Measurements from ENCODE around the gene UNK. TPM values are rescaled to one million over a fixed set of nuclear protein-coding genes. Genes with fewer than 3 reads are reported as not detected.
A peak's percentile ranks its signal among the peaks of the same experiment; 100 is the strongest.

The UNK gene
- total RNA-seq, 2 experiments from 2014 or later: 33.7 to 36.1 TPM

GRCh38 chr17:75844530-75845057 lies 60.0 kb downstream of the UNK start:
- H3K4me3 ChIP-seq (ENCODE audit: low read length): peak overlapping the region; percentile 81
- H3K4me1 ChIP-seq (ENCODE audit: insufficient read depth, low read length): peaks cover 69% of the 10 kb centered on the region
- CTCF ChIA-PET: interaction anchor here (0.9 to 2.1 kb wide), 3 partner anchors 11 to 91 kb away, joined by 3 to 8 read pairs (median 6); partner anchors contain the start of gene WBP2

GRCh38 chr17:75845058-75845711 lies 60.6 kb downstream of the UNK start:
- Histone ChIP-seq H3K4me3 (ENCODE audit: low read length) (peak overlapping the region; percentile 81), H3K4me1 (ENCODE audit: insufficient read depth, low read length) (peaks cover 66% of the 10 kb centered on the region), H3K27ac (ENCODE audit: low read depth in 1 of 2, low read length in 2 of 2) (peak overlapping the region; percentile 94 to 95), H3K36me3 (ENCODE audit: insufficient read depth, low read length) (peaks cover 60% of the 10 kb centered on the region), H3K27me3 (ENCODE audit: control insufficient read depth in 1 of 2, insufficient read depth in 2 of 2, low read length in 2 of 2) (no peaks in the 10 kb centered on the region), H3K9me3 (ENCODE audit: control insufficient read depth in 1 of 2, insufficient read depth in 1 of 2, low read length in 2 of 2) (no peaks in the 10 kb centered on the region)
- CTCF ChIA-PET: interaction anchor here (0.9 to 2.1 kb wide), 4 partner anchors 10 to 92 kb away, joined by 3 to 8 read pairs (median 5); partner anchors contain the start of gene WBP2
- H3K4me3 Mint-ChIP-seq: peak overlapping the region; percentile 81
- peaks cover 74% of the 10 kb centered on the region for H3K36me3 Mint-ChIP-seq (ENCODE audit: low read depth)
- peak in 13 of 14 experiments; percentile 40 to 84 (median 55) for DNase-seq
- intact Hi-C loops (cut with DNase I, micrococcal nuclease): loop anchor here (1.0 to 5.0 kb wide), 2 partner anchors 10 to 68 kb away; partner anchors contain the start of gene WBP2 (in 1 of the 2)
- peak; percentile 55 for TF ChIP-seq CTCF (IDR thresholded peaks at IDR 0.05)
- H3K4me1 Mint-ChIP-seq (ENCODE audit: low read depth): peaks cover 26% of the 10 kb centered on the region
- POLR2A ChIA-PET: interaction anchor here (0.7 to 4.5 kb wide), 12 partner anchors 9 to 70 kb away, joined by 3 to 125 read pairs (median 12); partner anchors contain the start of genes UNK and WBP2
- no peaks in the 10 kb centered on the region for H3K27me3 Mint-ChIP-seq
- H3K9me3 Mint-ChIP-seq: no peaks in the 10 kb centered on the region
- peak overlapping the region; percentile 76 for H3K27ac Mint-ChIP-seq
- peak; percentile 54 for ATAC-seq (ENCODE audit: poor library complexity)

More at GRCh38 chr17:75844530-75845057, 60.0 kb downstream of the UNK start:
- peak overlapping the region; percentile 94 to 95 for H3K27ac ChIP-seq (ENCODE audit: low read depth in 1 of 2, low read length in 2 of 2)
- H3K27me3 Mint-ChIP-seq: no peaks in the 10 kb centered on the region
- peak overlapping the region; percentile 96 for H3K4me3 Mint-ChIP-seq
- peak overlapping the region; percentile 92 for H3K27ac Mint-ChIP-seq
- ATAC-seq (ENCODE audit: poor library complexity) (peak; percentile 5), DNase-seq (peak in 2 of 14 experiments; percentile 56 to 67)
- TF ChIP-seq CTCF (IDR thresholded peaks at IDR 0.05): no peak
- intact Hi-C loops (cut with DNase I, micrococcal nuclease): loop anchor here (1.0 to 5.0 kb wide), 3 partner anchors 11 to 67 kb away; partner anchors contain the start of genes TRIM47 (in 1 of the 2) and WBP2 (in 1 of the 2)
- peaks cover 75% of the 10 kb centered on the region for H3K36me3 Mint-ChIP-seq (ENCODE audit: low read depth)
- peaks cover 26% of the 10 kb centered on the region for H3K4me1 Mint-ChIP-seq (ENCODE audit: low read depth)
- H3K36me3 ChIP-seq (ENCODE audit: insufficient read depth, low read length): peaks cover 62% of the 10 kb centered on the region
- H3K27me3 ChIP-seq (ENCODE audit: control insufficient read depth in 1 of 2, insufficient read depth in 2 of 2, low read length in 2 of 2): no peaks in the 10 kb centered on the region
- POLR2A ChIA-PET: interaction anchor here (0.7 to 4.5 kb wide), 11 partner anchors 10 to 80 kb away, joined by 3 to 125 read pairs (median 19); partner anchors contain the start of genes GALK1, UNK and WBP2
- no peaks in the 10 kb centered on the region for H3K9me3 Mint-ChIP-seq
- H3K9me3 ChIP-seq (ENCODE audit: control insufficient read depth in 1 of 2, insufficient read depth in 1 of 2, low read length in 2 of 2): no peaks in the 10 kb centered on the region

GRCh38 chr17:75845933-75846691 lies 61.5 kb downstream of the UNK start:
- H3K27ac Mint-ChIP-seq: peak overlapping the region; percentile 76
- intact Hi-C loops (cut with DNase I, micrococcal nuclease): loop anchor here (1.0 to 5.0 kb wide), 2 partner anchors 9 to 69 kb away; partner anchors contain the start of gene WBP2 (in 1 of the 2)
- H3K9me3 Mint-ChIP-seq: no peaks in the 10 kb centered on the region
- Histone ChIP-seq H3K27me3 (ENCODE audit: control insufficient read depth in 1 of 2, insufficient read depth in 2 of 2, low read length in 2 of 2) (no peaks in the 10 kb centered on the region), H3K4me1 (ENCODE audit: insufficient read depth, low read length) (peaks cover 57% of the 10 kb centered on the region), H3K27ac (ENCODE audit: low read depth in 1 of 2, low read length in 2 of 2) (no peak overlapping the region), H3K4me3 (ENCODE audit: low read length) (no peak overlapping the region), H3K9me3 (ENCODE audit: control insufficient read depth in 1 of 2, insufficient read depth in 1 of 2, low read length in 2 of 2) (no peaks in the 10 kb centered on the region), H3K36me3 (ENCODE audit: insufficient read depth, low read length) (peaks cover 62% of the 10 kb centered on the region)
- H3K4me1 Mint-ChIP-seq (ENCODE audit: low read depth): peaks cover 26% of the 10 kb centered on the region
- ATAC-seq (ENCODE audit: poor library complexity): no peak
- ChIA-PET CTCF (interaction anchor here (1.2 kb wide), 1 partner anchor 9 kb away, joined by 4 read pairs; the partner anchor contains the start of gene WBP2), POLR2A (interaction anchor here (1.0 to 4.5 kb wide), 10 partner anchors 8 to 71 kb away, joined by 3 to 125 read pairs (median 4); partner anchors contain the start of genes UNK and WBP2)
- peak in 1 of 14 experiments; percentile 24 for DNase-seq
- peaks cover 75% of the 10 kb centered on the region for H3K36me3 Mint-ChIP-seq (ENCODE audit: low read depth)
- H3K27me3 Mint-ChIP-seq: no peaks in the 10 kb centered on the region
- H3K4me3 Mint-ChIP-seq: peak overlapping the region; percentile 67
- TF ChIP-seq CTCF (IDR thresholded peaks at IDR 0.05): no peak

Data from CD4-positive, alpha-beta T cell (primary cell).